HG02759 (cell line): ENCODE results near the gene MC5R.

Source experiments
- ATAC-seq: cut with Tn5 transposase; IDR thresholded peaks from one replicate; pipeline ENCODE4 v1.9.1; 2021; ENCODE audit warnings: mild to moderate bottlenecking, moderate library complexity; ENCODE audit not compliant: unreplicated experiment

Gene MC5R

DNA sequence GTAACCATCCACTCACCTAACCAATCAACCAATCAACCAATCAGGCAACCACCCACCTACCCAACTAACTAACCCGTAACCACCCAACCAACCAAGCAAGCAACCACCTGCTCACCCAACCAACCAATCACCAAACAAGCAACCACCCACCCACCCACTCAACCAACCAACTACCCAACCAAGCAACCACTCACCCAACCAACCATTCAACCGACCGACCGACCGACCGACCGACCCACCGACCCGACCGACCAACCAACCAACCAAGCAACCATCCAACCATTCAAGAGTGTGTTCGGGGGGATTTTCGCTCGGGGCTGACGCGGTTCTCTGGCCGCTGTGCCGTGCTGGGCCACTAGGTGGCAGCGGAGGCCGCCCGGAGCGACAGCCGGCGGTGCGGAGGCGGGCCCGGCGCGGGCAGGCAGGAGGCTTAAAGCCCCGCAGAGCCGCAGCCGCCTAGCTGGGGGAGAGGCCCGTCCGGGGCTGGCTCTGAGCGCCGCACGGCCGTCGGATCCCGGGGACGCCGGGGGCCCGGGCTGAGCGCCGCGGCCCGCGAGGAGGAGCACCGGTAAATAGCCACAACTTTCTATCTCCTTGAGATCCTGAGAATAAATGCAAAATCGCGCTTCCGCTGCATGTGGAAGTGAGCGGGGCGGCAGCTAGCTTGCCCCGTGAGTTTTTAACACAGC is at the start of gene MC5R:
MC5R (plus strand) TSS at position 443 of the 689 bp plus-strand sequence. CDS start 1,617 bp downstream, outside the sequence.
- ATAC-seq, result peak; percentile 94

DNA sequence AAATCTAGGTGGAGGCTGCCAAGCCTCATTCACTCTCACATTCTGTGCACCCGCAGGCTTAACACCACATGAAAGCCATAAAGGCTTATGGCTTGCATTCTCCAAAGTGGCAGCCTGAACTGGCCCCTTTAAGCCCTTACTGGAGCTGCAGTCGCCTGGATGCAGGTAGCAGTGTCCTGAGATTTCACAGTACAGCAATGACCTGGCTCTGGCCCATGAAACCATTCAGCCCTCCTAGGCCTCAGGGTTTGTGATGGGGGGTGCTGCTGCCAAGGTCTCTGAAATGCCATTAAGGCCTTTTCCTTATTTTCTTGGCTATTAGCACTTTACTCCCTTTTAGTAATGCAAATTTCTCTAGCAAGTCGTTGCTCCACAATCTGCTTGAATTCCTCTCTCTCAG is 48.9 kb upstream of the MC5R start:
- ATAC-seq, result no peak

DNA sequence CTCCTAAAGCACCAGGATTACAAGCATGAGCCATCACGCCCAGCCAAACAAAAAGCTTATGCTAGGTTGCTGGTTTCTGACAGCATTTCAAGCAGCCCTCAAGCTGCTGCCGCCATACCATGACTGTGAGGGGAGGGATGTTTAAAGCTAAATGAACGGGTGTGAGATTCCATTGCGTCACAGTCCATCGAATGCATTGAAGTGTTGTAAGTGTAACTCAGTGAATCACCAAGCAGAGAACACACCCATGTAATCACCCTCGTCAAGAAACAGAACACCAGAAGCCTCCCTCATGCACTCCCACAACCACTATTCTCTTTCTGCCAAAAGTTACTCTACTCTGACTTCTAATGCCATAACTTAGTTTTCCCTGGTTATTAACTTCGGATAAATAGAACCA is 32.8 kb upstream of the MC5R start:
- no peak for ATAC-seq

DNA sequence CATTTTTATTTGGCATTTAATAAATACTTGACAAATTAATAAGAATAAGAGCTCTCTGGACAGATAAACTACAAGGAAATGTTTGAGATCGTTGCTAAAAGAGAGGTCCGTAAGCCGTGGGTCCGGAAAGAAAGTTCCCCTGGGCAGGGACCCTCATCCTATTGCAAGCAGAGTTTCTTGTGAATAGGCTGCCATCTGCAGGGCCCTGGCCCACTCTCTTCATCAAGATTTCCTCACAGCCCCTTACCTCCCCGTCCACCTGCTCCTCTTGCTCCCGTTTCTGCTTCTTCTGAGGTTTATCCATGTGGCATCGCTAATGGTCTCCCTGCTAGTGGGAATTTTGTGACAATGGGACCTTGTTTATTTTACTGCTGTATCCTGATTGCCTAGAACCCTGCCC is 30.1 kb upstream of the MC5R start:
- no peak for ATAC-seq

DNA sequence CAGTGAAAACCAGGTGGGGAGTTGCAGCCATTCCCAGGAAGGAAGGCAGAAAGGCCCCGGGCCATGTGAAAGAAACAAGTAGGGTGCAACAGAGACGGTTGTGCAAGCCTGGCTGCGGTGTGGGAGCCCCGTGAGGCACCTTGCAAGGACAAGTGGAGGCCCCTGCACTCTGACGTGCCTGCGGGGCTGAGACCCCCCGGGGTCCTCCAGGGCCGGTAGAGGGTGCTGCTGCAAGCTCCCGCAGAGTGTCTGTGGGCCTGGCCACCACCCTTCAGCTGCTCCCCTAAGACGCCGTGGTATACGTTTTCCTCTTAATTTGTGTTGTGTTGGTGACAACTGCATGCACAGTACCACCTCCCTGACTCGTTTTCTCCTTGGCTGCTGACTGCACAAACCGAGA is 27.4 kb upstream of the MC5R start:
- no peak for ATAC-seq

DNA sequence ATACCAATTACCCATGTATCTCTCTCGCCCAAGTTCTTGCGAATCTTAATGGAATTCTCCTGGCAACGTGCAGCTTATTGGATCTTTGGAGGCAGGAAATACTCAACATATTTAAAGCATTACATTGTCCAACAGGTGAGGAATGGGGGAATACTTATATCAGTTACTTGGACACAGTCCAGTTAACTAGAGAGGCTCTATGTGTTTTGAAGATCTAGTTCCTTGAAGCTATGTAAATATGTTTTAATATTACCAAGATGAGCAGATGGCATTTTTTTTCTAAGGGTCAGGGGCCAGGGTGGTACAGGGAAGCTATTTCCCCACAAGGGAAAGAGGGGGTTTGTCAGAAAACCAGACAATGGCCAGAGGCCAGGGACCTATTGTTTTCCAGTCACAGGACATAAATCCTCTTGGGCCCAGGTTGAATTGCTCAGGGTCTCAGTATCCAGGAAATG is 26.8 kb upstream of the MC5R start:
- no peak for ATAC-seq

DNA sequence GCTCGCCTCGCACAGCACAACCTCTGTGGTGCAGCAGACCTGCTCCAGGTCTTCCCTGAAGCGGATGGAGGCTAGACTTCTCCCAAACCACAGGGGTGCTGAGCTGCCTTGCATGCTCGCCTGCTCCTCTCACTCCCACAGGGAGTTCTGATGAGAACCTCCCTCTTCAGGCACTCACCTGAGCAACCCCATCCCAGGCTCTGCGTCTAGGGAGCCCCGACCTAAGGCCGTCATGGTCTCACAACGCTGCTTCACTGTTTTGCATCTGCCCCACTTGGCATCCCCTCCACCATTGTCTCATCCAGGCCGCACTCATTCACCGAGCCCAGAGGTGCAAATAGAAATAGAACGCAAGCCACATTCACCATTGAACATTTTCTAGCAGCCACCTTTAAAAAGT is 24.6 kb upstream of the MC5R start:
- no peak for ATAC-seq

DNA sequence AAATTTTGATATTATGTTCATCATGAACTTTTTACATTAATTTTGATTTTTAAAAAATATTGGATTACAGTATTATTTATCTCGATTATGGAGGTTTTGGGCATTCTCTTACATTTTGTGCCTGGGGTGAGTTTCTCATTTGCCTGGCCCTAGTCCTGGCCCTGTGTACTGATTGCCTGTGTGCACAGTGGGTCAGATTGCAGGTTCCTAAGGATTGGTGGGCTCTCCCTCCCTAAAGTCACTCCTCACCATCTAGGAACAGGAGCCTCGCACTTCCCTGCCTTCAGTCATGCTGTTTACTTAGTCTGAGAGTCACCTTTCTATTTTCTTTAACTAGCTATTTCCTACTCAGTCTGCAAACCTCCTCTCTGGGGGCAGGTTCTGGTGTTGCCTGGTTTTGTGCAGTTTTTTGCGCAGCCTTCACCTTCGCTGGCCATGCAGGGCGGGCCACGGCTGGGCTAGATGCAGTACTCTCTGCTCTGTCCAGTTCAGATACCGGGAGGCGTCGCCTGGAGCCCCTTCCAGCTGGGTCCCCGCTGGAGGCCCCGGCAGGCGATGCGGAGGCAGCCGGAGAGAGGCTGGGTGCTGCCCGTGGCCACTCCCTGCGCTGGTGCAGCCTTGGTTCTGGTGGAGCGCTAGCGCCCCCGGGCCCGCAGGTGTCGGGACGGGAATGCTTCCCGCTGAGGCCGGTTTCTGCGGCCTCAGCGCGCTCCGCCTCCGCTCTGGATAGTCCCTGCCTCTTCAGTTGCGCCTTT is 23.3 kb upstream of the MC5R start:
- peak; percentile 73 for ATAC-seq

DNA sequence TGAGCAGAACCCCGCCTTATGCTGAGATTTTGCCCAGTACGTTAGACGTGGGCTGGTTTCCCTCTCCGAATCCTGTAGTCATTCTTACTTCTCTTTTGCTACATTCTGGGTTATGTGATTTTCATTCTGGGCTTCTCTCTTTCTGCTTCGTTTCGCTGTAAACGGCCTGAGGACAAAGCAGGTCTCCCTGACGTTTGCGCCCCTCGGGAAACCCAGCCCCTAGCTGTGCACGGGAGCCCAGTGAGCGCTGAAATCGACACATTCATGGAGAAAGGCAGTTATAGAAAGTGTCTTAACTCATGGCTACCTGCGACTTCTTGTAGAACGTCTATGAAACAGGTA is 22.7 kb upstream of the MC5R start:
- ATAC-seq, result no peak

DNA sequence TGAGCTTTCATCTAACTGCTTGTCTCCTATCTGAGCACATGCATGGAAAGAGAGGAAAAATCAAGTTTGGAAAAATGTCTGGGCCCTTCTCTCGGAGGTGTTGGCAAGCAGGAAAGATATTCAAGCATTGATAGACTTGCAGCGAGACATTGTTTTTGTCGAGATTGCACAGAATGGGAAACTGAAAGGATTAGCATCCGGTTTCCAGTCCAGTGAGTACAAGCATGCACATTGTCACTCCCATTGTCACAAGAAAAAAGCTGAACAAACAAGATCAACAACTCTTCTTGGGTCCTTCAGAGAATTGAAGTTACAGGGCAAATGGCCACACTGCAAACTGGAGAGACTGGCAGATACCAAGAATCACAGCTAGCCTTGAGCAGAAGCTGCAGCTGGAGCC is 19.6 kb upstream of the MC5R start:
- ATAC-seq, result no peak

DNA sequence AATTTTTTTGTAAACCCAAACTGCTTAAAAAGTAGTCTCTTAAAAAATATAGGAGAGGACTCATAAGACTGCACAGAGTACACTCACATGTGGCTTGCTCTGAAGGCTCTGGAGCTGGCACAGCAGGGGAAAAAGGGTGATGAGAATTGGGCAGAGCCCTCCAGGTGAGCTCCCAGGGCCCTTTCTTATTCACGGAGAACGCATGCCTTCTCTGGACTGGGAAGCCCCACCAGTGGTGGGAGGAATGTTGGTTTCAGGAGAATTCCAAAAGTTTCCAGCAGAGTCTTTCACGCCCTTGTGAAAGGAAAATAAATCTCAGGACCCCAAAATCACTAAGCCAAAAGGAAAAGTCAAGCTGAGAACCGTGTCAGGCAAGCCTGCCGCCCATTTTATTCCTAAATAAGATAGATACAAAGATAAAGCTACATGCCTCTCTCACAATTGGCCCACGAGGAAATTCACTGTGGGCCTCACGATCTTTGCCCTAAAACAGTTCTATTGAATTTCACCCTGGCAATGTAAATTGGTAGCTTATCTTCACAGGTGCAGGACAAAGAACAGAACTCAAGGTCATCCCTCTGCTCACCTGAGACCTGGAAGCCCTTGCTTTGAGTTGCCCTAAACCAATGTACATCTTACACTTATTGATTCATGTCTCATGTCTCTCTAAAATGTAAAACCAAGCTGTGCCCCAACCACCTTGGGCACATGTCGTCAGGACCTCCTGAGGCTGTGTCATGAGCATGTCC is 15.5 kb upstream of the MC5R start:
- no peak for ATAC-seq

DNA sequence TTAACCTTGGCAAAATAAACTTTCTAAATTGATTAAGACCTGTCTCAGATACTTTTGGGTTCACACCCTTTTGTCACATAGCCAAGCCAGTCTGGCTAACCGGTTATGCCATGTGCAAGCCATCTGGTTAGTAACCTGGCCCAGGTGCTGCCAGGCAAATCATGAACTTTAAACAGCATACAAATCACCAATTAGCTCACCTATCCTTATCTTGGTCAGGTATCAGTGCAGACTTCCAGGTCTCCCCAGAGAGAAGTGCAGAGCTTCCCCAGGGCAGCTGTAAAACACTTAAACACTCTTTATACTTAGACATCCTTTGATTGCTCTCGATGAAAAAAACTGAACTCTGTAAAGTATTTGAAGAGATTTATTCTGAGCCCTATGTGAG is 14.9 kb upstream of the MC5R start:
- no peak for ATAC-seq

DNA sequence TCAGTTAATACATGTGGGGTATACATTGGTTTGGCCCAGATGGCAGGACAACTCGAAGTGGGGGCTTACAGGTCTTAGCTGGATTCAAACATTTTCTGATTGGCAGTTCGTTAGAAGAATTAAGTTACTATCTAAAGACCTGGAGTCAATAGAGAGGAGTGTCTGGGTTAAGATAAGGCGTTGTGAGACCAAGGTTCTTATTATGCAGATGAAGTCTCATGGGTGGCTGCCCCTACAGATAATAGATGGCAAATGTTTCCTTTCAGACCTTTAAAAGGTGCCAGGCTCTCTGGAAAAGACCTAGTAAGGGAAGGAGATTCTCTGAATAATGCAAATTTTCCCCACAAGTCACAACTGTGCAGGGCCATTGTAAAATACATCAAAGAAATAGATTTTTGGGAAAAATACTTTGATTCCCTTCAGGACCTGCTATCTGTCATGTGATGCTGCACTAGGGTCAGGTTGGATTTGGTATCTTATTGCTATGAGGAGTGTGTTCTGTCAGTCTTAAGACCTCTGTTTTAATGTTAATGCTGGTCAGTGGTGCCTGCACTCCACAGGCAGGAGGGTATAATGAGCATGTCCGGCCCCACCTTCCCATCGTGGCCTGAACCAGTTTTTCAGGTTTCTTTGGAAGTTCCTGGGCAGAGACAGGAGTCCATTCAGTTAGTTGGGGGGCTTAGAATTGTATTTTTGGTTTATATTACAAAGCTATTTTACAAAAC is 14.3 kb upstream of the MC5R start:
- no peak for ATAC-seq

DNA sequence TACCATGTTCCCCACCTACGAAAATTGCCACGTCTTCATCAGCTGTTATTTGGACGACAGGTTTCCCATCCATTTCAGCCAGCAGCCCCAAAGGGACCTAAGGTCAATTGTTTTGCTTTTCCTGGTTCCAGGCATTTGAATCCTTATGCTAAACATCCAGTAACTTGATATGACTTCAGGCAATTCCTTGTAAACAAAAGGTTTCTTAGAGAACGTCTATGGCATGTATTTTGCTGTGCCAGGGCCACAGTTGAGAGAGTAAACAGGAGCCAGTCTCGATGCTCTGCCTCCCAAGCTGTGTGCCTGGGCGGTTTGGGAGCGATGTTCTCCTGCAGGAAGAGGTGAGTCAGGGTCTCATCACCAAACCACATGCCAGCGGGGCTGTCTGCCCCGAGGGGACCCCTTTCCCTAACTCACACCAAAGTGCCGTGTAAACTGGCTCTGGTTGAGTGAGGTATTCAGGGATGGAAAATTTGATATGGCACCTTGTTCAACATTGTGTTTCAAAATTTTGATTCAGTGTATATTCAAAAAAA is 12.9 kb upstream of the MC5R start:
- no peak for ATAC-seq

DNA sequence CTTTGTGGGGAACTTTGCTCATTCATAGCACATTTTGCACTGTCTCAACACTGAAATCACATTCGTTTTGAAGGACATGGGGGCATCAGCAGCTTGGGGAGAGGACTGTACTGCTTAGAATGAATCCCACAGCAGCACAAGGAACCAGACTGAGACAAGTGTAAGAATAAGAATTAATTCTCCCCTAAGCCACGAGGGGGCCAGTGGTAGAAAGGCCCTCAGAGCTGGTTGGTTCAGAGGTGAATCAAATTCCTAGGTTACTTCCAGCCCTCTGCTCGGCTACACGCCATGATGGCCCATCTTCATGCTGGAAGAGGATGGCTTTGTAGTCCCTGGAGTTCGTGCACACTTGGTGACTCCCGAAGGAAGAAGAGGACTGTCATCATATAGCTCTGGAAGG is 12.0 kb upstream of the MC5R start:
- no peak for ATAC-seq

DNA sequence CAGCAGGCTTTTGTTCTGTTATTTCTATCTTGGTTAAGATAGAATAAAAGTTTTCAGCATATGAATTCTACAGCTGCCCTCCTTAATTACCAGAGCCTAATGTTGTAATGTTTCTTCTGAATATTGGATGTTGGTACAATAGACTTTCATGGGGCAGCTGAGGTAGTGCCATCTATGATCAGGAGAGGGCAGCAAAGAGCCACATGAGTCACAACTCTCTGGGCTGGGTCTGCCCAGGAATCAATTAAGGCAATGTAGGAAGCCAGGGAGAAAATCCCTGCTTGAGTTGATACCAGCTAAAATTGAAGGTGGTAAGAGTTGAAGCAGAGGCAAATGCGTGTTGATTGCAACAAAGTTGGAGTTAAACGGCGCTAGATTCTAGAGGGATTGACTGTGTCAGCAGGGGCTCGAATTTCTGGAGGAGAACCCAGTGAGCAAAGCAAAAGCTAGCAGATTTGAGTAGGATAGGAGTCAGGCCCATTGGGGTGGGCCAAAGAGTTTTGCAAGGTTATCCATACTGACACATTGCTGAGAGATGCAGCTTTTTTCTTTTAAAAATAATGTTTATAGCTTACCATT is 10.6 kb upstream of the MC5R start:
- ATAC-seq, result peak; percentile 87

DNA sequence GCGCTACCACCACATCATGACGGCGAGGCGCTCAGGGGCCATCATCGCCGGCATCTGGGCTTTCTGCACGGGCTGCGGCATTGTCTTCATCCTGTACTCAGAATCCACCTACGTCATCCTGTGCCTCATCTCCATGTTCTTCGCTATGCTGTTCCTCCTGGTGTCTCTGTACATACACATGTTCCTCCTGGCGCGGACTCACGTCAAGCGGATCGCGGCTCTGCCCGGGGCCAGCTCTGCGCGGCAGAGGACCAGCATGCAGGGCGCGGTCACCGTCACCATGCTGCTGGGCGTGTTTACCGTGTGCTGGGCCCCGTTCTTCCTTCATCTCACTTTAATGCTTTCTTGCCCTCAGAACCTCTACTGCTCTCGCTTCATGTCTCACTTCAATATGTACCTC is 2.3 kb downstream of the MC5R start:
- ATAC-seq, result no peak

DNA sequence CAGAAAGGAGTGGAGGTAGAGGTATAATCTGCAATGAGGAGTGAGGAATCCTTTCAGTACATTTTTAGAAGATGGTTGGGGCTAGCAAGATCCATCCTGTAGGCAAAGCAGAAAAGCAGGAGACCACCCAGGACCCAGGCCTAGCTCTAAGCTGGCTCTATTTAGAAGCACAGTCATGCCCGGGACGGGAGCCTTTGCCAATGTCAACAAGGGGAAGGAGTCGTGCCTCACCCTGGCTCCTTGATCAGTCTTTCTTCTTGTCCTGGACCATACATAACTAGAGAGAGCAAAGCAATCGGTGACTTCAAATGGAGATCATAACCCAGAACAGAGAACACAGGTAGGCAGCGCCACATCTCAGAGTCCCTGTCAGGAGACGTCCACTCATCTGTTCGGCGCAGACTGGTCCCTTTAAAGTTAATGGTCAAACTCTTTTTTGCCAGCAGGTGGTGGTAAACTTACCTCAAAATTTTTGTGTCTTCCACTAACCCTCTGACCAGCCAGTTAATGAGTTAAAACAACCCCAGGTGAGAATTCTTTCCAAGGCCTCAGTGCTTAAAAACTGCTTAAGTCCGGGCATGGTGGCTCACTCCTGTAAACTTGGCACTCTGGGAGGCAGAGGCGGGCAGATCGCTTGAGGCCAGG is 8.0 kb downstream of the MC5R start:
- no peak for ATAC-seq

DNA sequence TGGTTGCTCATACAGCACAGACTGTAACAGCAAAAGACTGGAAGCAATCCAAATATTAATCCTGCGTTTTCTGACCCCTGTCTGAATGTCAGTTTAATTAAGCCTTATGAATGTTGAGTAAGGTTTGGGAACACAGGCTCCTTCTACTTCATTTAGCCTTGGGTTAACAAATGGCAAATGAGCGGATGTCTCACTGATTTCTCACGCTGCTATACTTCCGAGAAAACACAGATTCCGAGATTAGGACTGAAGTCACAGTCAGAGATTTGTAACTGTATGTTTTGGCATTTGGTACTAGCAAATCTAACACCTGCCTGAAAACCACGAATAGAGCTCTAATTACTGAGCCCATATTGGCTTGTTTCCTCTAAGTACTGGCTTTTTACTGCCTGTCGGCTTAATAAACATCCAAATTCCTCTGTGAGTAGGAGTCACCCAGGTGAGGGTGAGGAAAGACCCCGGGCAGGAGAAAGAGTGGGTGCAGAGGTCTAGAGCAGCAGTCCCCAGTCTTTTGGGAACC is 10.6 kb downstream of the MC5R start:
- ATAC-seq, result no peak

DNA sequence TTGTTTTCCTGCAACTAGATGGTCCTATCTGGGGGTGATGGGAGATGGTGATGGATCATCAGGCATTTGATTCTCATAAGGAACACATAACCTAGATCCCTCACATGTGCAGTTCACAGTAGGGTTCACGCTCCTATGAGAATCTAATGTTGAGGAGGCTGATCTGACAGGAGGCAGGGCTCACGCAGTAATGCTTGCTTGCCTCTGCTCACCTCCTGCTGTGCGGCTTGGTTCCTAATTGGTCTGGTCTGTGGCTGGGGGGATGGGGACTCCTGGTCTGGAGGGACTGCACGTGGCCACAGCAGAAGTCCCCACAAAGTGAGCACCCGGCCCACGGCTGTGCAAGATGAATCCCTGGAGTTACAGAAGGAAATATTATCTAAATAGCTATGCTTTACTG is 11.3 kb downstream of the MC5R start:
- ATAC-seq, result no peak
